Measurements from ENCODE around the gene LELP1.
"Not testable (repeated sequence)": the region's sequence is repeated elsewhere in the genome, so short reads cannot be mapped to it uniquely, and the experiment has no call there.

The LELP1 gene

GRCh38 chr1:153203130-153203529, at the start of gene LELP1:
Gene LELP1 (plus strand): TSS chr1:153203430. CDS start chr1:153204708, 1,278 bp downstream.
- no peak for DNase-seq (ENCODE audit: low read depth in 2 of 2)

- DNase-seq (ENCODE audit: low read depth in 2 of 2) = no peak
These were observed 47.7 kb upstream of the LELP1 start for GRCh38 chr1:153155541-153155940.

- DNase-seq (ENCODE audit: low read depth in 2 of 2) = no peak
These were observed 34.5 kb upstream of the LELP1 start for GRCh38 chr1:153168686-153169085.

GRCh38 chr1:153174624-153175023, 28.6 kb upstream of the LELP1 start:
- DNase-seq (ENCODE audit: low read depth in 2 of 2) = no peak

DNA sequence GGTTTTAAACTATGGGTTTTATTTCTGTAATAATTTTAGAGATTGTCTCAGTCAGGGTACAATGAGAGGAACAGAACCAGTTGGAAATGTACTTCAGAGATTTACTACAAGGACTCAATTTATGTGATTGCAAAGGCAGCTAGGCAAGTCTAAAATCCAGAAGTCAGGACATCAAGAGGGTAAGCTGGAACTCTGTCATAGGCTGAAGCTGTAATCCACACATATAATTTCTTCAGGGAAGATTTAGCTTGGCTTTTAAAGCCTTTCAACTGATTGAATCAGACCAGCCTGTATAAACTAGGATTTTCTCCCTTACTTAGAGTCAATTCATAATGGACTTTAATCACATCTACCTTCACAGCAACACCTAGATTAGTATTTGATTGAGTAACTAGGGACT, 24.3 kb upstream of the LELP1 start:
- no peak for DNase-seq (ENCODE audit: low read depth in 2 of 2)

DNA sequence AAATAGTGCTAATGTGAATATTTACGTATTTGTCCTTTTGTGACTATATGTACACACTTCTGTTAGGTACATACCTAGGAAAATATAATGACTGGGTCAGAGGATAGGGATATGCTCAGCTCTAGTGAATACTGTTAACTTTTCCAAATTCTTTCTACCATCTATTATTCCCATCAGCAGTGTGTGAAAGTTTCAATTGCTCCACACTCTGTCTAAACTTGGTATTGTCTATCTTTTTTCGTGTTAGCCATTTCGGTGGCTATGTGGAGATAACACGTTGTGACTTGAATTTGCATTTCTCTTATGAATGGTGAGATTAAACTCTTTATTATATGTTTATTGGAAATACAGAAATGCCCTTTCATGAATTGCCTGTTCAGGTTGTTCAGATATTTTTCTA, 22.7 kb upstream of the LELP1 start:
- DNase-seq (ENCODE audit: low read depth in 2 of 2) = no peak

- not testable (repeated sequence) for DNase-seq (ENCODE audit: low read depth in 2 of 2)
These were observed 14.9 kb upstream of the LELP1 start for GRCh38 chr1:153188301-153188700.

GRCh38 chr1:153190373-153190772, 12.9 kb upstream of the LELP1 start:
- no peak for DNase-seq (ENCODE audit: low read depth in 2 of 2)

GRCh38 chr1:153192697-153193096, 10.5 kb upstream of the LELP1 start:
- DNase-seq (ENCODE audit: low read depth in 2 of 2) = no peak

GRCh38 chr1:153194331-153195050, 8.7 kb upstream of the LELP1 start:
- DNase-seq (ENCODE audit: low read depth in 2 of 2) = no peak

DNA sequence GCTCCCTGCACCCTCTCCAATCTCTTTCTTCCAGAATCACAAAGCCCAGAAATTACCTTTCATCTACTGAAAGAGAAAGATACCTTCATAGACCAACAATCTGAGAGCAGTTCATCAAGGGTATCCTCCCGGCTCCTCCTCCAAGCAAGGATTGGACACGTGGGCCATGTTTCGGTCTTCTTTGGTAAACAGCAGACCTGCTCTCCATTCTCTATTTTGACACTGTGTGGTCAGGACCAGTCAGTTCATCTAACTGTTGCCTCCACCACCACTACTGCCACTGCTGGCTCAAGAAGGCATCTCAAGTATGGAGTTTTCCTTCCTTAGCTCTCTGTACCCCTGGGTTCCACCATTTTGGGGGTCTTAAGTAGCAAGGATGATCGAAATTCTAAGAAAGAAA, 8.0 kb upstream of the LELP1 start:
- no peak for DNase-seq (ENCODE audit: low read depth in 2 of 2)

- no peak for DNase-seq (ENCODE audit: low read depth in 2 of 2)
These were observed 1.2 kb upstream of the LELP1 start for GRCh38 chr1:153202006-153202405.

DNA sequence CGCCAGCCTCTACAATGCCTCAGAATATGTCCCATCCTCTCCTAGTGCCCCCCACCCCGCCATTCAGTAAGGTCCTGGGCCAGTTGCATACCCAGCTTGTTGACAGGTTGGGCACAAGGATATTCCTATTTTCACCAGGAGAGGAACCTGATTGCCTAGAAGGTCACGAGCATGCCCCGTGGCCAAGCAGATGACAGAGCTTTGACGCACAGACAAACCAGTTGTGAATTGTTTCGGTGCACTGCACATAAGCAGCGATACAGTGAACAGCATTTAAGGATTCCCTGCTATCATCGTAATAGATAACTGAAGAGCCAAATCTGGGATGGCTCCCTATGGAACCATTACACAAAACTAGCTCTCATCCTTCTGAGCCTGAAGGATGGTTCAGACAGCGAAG, 3.4 kb downstream of the LELP1 start:
- no peak for DNase-seq (ENCODE audit: low read depth in 2 of 2)

DNA sequence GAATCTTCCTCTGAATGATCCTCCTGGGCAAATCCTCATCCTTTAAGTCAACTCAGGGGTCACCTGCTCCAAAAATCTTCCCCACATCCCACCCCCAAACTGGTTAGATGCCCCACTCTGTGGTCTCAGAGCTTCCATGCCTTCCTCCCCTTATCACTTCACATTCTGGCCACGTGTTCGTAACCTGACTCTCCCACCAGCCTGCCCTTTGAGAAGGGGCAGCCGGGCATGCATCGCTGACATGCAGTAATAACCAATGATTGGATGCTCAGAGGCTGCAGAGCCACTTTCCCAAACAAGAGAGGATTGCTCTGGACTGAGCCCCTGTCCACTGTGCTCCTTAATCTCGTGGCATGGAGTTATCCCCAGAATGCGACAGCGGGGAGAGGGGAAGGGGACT, 7.0 kb downstream of the LELP1 start:
- DNase-seq (ENCODE audit: low read depth in 2 of 2) = no peak

GRCh38 chr1:153212201-153212600, 9.0 kb downstream of the LELP1 start:
- no peak for DNase-seq (ENCODE audit: low read depth in 2 of 2)

DNA sequence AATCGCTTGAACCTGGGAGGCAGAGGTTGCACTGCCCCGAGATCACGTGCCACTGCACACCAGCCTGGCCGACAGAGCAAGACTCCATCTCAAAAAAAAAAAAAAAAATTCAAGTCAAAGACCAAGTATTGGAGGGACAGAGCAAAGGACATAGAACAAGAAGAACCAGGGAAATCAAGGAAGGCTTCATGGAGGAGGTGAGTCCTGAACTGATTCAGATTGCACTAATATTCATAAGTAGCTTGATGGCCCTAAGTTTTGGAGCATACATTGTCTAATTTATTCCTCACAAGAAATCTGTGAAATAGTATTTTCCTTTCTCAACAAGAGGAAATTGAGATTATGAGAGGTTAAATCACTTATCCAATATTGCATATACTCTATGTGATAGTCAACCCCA, 10.3 kb downstream of the LELP1 start:
- DNase-seq (ENCODE audit: low read depth in 2 of 2) = no peak

- no peak for DNase-seq (ENCODE audit: low read depth in 2 of 2)
These were observed 14.0 kb downstream of the LELP1 start, which contains the start of gene PRR9 for GRCh38 chr1:153217212-153217611. Gene PRR9 (plus strand): TSS chr1:153217584. CDS start chr1:153218145, 561 bp downstream.

- DNase-seq (ENCODE audit: low read depth in 2 of 2) = no peak
These were observed 14.7 kb downstream of the LELP1 start for GRCh38 chr1:153217744-153218416.

GRCh38 chr1:153220606-153221303, 17.5 kb downstream of the LELP1 start:
- no peak for DNase-seq (ENCODE audit: low read depth in 2 of 2)

DNA sequence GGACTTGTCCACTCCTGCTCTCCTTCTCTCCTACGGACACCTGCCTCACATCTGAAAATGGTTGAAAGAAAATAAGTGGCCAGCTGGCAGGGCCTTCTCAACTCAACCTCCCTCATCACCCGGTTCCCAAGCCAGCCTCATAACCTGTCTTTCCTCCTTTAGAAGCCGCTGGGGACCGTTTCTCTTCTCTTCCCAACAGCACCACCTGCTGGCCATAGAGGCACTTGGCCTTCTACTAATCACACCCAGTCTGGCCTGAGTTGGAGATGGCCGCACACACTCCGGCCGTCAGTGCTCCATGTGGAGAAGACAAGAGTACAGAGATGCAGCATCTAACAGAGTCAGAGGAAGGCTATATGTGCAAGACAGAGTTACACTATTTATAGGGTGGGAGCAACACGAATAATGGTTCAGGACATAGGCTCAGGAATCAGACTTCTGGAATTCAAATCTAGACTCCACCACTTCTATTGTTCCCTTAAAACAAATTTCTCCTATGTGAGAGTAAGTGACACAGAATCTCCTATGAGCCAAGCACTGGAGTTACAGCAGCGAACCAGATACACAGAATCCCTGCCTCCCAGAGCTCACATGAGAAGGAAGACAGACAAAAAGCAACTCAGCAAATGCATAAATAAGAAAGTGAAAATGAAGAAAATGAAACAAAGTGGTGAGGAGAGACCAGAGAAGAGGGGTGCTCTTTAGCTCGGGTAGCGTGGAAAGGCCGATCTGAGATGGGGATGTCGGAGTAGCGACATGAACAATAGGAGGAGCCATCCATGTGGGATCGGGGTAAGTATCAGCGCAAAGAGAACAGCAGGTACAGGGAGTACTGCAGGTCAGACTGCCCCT, 20.0 kb downstream of the LELP1 start:
- peak; percentile 44 to 46 for DNase-seq (ENCODE audit: low read depth in 2 of 2)

GRCh38 chr1:153227810-153228209, 24.6 kb downstream of the LELP1 start:
- DNase-seq (ENCODE audit: low read depth in 2 of 2) = no peak

DNA sequence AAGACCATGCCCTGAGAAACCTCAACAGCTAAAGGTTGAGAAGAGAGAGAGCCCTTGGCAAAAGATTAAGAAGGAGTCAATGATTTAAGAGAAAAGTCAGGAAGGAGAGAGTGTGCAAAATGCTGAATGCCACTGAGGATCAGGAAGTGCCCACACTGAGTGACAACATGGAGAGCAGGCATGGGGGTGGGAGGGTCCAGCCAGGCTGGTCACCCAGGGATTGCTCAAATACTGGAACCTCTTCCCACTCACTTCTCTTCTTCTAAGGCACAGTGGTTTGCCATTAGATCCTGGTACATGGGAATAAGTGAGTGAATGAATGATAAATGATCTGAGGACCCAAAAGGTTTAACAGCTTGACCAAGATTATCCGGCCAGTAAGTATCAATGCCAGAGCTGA, 25.3 kb downstream of the LELP1 start:
- DNase-seq (ENCODE audit: low read depth in 2 of 2) = no peak

All from stimulated activated CD4-positive, alpha-beta T cell treated with anti-CD3 and anti-CD28 coated beads, Interleukin-4, amount 100 ng/mL, for 48 hours (primary cell).